Fibroblast of skin of left quadriceps (primary cell): ENCODE results near the gene PPARD.

Experiments
- DNase-seq, 2 experiments: peaks; one replicate each; pipeline ENCODE4 v3.0.0-alpha.2; 2013; ENCODE audit warnings: low read depth in 2 of 2

PPARD gene

DNA sequence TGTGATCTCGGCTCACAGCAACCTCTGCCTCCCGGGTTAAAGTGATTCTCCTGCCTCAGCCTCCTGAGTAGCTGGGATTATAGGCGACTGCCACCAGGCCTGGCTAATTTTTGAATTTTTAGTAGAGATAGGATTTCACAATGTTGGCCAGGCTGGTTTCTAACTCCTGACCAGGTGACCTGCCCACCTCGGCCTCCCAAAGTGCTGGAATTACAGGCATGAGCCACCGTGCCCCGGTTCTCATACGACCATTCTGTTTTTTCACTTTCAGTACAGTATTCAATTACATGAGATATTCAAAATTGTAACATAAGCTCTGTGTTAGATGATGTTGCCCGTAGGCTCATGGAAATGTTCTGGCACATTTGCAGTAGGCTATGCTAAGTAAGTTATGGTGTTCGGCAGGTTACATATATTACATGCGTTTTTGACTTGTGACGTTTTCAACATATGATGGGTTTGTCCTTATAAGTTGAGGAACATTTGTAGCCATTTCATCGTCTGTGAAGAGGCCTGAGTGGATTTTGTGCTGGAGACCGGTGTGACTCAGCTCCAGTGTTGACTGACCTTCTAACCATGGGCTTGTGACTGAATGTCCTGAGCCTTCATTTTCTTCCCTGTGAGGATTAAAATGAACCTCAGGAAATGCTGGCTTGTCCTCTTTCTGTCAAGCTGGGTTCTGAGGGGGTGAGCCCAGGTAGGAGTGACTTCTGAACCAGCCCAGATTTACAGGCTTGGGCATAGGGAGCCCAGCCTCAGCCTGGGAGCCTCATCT, 12.2 kb downstream of the PPARD start:
- no peak for DNase-seq

DNA sequence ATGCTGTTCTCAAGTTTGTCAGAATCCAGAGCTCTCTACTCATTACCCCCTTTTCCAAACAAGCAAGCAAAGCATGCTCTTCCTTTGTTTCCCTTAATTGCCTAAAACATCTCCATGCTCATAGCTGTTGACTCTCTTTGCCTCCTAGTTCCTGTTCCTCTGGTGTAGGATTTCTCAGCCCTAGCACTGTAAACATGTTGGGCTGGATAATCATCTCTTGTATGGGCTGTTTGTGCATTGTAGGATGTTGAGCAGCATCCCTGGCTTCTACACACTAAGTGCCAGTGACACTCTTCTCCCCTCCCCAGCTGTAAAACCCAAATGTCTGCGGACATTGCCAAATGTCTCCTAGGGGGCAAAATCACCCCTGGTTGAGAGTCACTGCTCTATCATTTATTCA, 14.0 kb downstream of the PPARD start:
- no peak for DNase-seq

DNA sequence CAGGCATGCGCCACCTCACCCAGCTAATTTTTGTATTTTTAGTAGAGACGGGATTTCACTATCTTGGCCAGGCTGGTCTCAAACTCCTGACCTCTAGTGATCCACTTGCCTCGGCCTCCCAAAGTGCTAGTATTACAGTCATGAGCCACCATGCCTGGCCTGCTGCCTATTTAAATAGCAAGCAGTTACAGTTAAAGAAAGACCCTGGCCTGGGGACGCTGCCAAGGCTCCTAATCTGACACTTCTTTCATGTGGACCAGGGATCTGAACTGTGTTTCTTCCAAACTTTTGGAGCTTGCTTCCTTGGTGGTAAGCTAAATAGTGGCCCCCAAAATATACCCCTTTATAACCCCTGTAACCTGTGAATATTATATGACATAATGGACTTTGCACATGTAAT, 15.3 kb downstream of the PPARD start:
- DNase-seq, result no peak

DNA sequence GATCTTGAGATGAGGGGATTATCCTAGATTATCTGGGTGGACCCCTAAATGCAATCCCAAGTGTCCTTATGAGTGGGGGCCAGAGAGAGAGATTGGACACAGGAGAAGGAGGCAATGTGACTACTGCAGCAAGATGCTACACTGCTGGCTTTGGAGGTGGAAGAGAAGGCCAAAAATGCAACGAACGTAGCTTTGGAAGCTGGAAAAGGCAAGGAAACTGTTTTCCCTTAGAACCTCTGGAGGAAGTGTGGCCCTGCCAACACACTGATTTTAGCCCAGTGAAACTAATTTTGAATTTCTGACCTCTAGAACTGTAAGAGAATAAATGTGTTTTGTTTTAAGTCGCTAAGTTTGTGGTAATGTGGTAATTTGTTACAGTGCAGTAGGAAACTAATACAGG, 15.7 kb downstream of the PPARD start:
- DNase-seq, result no peak

DNA sequence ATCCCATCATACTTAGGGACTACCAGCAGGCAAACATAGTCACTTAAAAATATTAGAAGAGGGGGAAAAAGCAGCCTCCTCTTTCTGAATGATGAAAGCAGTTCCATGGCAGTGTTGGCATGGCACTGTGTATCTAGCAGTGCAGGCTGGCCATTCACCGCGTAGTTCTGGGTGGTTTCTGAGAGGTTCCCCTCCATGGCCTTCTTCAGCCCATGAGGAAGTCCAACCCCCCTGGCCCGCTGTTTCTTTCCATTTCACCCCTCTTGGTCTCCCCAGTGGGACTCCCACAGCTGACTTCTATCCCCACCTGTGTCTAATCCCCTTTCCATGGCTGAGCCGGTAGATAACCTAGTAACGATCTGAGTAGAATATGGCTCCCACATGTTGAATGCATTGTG, 17.0 kb downstream of the PPARD start:
- no peak for DNase-seq

DNA sequence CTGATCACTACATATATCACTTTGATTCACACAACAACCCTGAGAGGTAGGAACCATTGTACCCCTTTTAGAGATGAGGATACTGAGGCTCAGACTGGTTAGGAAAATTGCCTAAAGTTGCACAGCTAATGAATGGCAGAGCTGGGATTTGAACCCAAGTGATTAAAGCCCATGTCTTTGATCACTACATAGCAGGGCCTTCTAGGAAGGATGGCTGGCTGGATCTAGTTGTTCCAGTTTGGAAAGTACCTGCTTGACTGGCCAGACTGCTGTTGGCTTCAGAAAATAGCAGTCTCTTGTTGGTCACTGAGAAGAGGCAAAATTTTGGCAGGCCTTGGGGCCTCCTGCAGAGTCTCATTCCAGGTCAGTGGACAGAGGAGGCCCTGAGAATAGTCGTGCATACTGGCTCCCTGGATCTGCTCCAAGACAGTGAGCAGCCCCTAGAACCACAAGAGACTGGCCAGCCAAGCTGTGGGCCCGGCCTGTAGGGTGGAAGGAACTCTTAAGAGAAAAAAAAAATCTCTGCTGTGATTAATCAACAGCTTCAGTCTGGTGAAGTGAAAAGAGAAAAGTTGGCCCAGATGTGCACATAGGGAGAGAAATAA, 17.5 kb downstream of the PPARD start:
- DNase-seq, result peak in 1 of 2 experiments; percentile 33

DNA sequence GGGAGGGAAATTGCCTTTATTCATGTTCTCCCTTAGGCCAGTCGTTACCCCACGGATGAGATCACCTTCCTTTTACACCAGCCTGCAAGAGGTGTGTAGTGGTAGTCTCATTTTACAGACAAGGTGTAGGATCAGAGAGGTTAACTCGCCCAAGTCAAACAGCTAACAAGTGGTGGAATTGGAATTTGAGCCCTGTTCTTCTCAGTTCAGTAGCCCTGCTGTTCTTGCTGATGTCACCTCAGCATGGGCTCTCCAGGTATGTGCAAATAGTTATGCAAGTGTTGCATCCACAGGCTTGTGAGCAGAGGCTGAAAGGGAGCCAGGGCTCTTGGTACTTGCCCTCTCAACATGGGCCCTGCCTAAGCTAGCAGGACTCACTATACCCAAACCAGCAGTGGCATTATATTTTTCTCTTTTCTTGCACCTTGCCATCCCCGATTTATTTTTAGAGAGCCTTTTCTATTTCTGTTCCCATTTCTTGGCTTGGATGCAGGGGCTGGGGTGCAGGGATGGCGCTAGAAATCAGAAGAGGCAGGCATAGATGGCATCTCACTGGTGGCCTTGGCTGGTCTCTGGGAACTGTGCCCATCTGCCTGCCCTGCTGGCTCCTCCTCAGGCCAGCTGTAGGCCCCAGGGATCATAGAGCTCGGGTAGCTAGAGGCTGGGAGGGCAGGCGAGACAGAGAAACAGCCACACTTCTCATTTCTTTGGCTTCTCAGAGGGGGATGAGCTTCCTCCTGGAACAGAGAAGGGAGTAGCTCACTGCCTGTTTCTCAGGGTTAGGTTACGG, 18.2 kb downstream of the PPARD start:
- DNase-seq, result no peak

DNA sequence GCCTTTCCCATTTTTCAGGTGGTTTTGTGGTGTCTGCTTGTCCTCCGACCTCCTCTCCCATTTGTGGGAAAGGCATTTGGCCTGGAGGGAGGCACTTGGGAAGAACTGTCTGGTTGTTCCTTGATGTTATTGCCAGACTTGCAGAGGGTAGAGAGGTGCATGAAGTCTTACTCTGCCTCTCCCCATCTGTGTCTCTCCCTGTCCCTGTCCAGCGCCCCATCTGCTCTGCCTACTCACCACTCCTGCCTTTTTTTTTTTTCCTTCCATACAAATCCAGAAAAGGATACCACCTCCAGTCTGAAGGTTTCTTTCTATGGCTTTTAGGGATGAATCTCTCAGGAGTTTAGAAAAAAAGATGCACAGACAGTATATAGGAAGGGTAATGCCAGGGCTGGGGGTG, 19.8 kb downstream of the PPARD start:
- no peak for DNase-seq

DNA sequence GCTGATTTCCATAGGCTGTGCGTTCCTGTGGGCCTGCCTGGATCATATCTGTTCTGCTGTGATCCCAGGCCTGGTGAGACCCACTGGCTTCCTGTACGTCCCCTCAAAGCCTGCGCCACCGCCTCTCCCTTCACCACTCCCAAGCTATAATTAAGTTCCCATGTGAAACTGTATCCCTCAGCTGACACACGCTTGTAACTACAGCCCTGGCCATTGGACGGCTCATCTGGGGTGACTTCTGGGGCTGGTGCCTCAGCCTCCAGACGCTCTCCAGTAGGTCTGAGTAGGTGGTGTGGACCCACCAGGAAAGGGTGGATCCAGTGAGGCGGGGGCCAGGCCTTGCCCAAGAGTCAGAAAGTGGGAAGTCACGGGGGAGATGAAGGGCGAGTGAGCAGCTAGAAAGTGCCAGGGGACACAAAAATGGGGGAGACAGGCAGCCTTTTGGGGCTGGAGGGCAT, 21.0 kb downstream of the PPARD start:
- DNase-seq, result peak; percentile 65 to 71

DNA sequence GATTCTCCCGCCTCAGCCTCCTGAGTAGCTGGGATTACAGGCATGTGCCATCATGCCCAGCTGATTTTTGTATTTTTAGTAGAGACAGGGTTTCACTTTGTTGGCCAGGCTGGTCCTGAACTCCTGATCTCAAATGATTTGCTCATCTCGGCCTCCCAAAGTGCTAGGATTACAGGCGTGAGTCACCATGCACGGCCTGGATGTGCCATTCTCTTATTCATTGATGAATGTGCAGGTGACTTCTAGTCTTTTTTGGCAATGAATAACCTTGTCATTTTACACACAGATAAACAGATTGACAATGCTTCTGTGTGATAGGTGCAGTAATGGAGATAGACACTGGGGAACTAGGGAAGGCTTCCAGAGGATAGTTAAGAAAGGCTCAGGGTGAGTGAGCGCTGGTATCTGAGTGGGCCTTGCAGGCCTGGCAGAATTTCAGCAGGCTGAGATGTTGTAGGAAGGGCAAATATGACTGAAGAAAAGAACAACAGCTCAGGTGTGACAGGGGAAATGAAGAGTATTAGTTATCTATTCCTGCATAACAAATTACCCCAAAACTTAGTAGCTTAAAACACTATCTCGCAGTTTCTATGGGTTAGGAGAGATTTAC, 23.3 kb downstream of the PPARD start:
- no peak for DNase-seq

DNA sequence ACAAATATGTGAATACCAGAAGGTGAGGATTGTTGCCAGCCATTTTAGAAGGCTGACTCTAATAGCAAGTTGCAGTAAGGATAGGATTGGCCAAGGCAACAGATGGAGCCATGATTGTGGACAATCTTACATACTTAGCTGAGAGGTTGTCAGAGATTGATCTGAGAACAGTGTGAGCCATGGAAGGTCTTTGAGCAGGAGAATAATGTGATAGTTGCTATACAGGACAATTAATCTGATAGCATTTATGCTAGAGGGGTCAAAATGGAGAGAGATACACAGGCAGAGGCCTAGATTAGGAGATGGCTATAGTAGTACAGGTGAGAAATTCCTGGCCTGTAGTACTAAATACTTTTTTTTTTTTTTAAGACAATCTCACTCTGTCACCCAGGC, 23.8 kb downstream of the PPARD start:
- no peak for DNase-seq

DNA sequence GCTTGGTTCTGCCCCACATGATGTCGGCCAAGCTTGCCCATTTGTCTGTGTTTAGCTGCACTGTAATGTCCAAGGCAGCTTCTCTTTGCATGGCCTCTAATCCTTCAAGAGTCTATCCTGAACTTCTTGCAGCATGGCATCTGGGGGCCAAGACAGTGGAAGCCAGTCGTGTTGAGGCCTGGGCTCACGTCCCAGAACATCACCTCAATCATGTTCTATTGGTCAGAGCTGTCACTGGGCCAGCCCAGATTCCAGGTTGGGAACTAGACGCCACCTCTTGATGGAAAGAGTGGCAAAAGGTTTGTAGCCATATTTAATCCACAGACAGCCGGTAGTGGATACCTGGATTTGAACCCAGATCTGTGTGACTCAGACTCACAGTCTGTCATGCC, 25.3 kb downstream of the PPARD start:
- DNase-seq, result no peak

DNA sequence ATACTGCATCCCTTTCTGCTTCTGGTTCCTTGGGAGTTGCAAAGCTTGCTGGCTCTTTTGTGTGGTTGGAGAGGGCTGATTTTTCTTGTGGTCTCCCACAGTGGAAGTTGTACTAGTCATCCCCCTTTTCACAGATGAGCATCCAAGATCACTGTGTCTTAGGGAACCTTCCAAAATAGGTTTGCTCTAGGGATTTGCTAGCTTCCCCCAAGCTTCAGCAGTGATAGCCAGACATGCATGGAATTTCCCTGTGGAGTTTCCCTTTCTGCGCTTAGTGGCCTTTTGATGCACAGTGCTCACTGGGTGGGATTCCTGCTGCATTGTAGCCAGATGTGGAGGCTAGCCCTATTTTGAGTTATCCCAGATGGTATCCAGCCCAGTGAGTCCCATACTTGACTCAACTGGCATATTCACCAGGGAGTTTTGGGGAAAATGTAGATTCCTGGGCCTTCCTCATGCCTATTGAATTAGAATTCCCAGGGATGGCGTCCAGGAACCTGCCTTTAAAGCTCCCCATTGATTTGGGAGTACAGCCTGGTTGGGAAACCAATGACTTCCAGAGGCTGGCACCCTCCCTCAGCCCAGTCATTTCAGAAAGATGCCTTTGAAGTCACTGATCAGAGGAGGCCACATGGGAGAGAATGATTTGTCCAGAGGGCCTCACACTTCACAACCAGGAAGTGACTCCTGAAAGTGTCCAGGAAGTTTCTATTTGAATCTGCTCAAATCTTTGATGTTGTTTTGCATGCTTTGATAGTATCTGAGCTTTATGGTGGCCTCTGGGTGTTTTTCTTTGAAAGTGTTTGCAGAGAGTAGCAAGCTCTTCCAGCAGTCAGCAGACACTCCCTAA, 25.9 kb downstream of the PPARD start:
- DNase-seq, result peak; percentile 80 to 82

DNA sequence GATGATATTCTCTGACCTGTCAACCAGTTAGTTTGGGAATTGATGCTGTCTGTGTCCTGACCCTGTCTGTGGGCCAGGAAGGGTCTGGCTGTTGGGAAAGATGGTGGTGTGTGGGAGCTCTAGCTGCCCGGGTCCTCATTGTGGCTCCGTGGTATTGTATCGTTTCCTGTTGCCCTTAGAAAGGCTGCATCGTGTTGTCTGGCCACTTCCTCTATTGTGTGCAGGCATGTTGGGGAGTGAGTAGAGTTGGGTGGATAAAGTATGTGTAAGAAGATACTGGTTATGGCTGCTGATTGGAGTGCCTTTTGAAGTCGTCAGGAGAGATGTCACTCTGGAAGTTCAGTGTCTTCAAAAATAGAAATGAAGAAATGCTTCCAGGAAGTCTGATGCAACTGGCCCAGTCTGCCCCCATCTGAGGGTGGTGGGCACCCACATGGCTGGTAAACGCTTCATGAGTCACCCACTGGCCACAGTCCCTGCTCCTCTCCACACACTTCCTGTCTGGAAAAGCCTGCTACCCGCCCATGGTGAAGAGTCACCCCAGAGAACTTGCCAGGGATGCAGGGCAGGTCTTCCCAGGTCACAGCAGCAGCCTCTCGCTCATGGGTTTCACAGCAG, 27.9 kb downstream of the PPARD start:
- DNase-seq, result peak; percentile 84 to 87

DNA sequence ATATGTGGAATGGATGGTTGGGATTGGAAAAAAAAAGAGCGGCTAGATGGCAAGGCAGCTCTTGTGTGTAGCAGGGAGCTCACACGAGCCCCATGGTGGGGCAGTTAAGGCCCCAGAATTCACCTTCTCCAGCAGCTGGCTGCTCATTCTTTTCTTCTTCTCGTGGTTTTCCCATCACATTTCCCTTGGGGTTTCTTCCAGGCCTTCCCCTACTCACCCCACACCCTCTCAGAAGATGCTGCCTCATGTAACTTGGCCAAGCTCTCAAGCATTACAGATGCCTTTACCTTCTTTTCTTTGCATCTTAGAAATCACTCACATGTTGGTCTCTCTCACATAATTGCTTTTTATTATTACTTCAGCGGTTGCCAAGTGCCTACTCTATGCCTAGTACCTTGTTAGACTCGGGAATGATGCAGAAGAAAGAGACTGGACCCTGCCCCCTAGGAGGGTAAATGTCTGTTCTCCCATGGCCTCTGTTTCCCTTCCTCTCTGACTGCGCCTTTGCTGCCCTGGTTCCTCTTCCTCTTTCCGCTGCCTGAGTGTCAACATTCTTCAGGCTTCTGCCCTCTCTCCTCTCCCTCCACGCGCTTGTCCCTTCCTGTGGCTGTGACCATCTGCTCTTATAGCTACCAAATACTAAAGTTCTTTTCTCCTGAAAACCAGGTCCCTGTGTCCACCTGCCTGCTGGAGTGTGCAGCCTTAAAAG, 28.6 kb downstream of the PPARD start:
- DNase-seq, result peak; percentile 64 to 65

DNA sequence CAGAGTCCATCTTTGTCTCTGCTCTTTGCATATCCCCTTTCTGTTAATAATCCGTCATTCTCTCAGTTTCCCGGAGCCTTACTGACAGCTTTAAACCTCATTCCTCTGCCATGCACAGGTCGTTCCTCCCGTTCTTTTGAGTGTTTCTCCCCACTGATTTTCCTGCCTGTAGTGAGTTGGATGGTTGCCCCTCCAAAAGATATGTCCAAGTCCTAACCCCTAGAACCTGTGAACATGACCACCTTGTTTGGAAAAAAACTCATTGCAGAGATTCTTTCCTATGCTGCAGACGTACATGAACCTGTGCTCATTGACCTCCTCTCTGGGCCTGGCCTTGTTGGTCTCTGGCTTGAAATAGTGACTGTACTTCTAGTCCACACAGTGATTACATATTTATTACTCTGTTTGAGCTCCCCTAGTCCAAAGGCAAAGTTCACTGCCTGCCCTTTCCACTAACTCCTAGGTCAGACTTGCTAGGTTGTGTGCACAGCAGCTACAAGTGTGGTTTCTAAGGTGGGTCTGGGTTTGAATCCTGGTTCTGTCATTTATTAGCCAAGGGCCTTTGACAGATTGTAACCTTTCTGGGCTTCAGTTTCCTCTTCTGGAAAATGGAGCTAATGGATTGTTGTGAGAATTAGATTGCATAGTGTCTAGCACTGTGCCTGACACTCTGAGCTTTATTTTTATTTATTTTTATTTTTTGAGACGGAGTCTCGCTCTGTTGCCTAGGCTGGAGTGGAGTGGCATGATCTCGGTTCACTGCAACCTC, 29.3 kb downstream of the PPARD start:
- no peak for DNase-seq

DNA sequence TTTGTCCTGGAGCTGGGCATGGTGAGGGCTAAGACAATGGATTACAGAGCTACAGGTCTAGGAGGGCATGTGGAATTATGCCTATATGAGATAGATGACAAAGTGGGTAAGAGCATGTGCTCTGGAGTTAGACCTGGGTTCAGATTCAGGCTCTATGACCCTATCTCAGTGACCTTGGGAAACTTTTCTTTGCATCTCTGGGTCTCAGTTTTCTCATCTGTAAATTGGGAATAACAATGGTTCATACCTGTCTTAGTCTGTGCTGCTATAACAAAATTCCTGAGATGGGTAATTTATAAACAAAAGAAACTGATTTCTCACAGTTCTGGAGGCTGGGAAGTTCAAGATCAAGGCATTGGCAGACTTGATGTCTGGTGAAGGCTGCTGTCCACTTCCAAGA, 30.3 kb downstream of the PPARD start:
- no peak for DNase-seq

DNA sequence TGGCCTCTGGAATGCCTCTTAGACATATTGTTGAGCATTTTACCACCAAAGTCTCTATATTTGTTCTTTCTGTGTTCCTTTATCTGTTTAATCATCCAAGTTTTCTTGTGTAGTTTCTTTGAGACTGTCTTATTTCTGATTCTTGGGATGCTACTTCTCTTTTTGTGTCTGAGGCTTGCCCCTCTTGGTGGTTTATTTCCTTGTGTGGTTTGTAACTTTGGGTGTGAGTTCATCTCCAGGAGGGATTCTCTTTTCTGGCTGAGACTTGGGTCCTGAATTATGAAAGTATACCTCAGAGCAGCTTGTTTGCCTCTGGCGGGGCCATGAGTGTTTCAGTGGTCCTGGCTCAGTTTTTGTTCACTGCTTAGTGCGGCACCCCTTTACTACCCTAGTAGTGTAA, 33.9 kb downstream of the PPARD start:
- no peak for DNase-seq

DNA sequence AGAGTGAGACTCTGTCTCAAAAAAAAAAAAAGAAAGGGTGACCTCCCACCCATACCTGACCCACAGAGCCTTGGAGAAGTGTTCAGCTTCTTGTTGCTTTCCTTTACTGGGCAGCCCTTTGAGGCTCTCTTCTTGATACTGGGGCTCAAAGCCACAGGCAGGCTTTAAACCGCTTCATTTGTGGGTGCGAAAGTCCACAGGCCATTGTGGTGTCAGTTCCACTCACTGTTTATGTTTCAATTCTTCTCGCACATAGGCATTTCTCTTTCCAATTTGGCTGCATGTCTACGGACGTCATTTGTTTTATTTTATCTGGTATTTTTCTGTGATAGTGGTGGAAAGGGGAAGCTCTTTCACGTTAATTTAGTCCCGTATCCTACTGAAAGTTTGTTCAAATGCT, 34.6 kb downstream of the PPARD start:
- no peak for DNase-seq

DNA sequence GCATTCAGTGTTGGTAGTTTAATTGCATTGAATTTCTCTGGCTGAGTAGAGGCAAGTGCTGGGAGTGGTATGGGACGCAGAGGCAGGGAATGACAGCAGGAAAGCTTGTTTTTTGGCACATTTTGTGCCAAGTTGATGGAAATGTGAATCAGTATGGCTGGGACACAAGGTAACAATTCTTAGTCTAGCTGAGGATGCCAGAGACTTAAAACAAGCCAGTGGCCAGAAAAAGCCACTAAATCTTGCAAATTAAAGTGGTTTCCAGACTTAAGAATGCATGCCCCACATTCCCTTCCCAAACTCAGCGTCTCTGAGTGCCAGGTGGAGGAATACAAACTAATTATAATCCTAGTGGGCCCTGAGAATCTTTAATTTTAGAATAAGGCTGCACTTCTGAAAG, 35.9 kb downstream of the PPARD start:
- DNase-seq, result no peak
